BE2C (cell line): ENCODE measurements around the gene DUOXA2. TPM values are rescaled to one million over a fixed set of nuclear protein-coding genes. Genes with fewer than 3 reads are reported as not detected.
A peak's percentile ranks its signal among the peaks of the same experiment; 100 is the strongest.
"Not testable (repeated sequence)": the region's sequence is repeated elsewhere in the genome, so short reads cannot be mapped to it uniquely, and the experiment has no call there.

Source experiments
- DNase-seq: peaks from one replicate; pipeline ENCODE4 v3.0.0-alpha.2; 2020
- H3K27me3 ChIP-seq: fragments of 250-450 bp; sonication (Bioruptor Pico); 2 replicates; pipeline ENCODE4 v1.5.1; 2020; ENCODE audit warnings: mild to moderate bottlenecking
- H3K36me3 ChIP-seq: fragments of 250-450 bp; sonication (Bioruptor Pico); 2 replicates; pipeline ENCODE4 v1.5.1; 2020; ENCODE audit warnings: mild to moderate bottlenecking
- H3K4me1 ChIP-seq: fragments of 250-450 bp; sonication (Bioruptor Pico); 2 replicates; pipeline ENCODE4 v1.5.1; 2020
- H3K4me3 ChIP-seq: 2 replicates; pipeline ENCODE4 v1.5.1; 2011; ENCODE audit warnings: low read depth, low read length
- H3K9me3 ChIP-seq: fragments of 250-450 bp; sonication (Bioruptor Pico); 2 replicates; pipeline ENCODE4 v1.5.1; 2020
- CTCF ChIP-seq: IDR thresholded peaks from 2 replicates; pipeline ENCODE4 v1.5.1; 2012; ENCODE audit warnings: mild to moderate bottlenecking, low read depth, low read length
- polyA plus RNA-seq: library from polyadenylated mRNA; unstranded; fragments of >200 nt; gene quantifications from one replicate; pipeline ENCODE4 v1.2.1, GENCODE V29; 2012; ENCODE audit warnings: low read depth, missing spikeins; ENCODE audit not compliant: insufficient read length, insufficient read depth

DUOXA2 gene
- polyA plus RNA-seq = not detected

GRCh38 chr15:45114076-45114750, at the start of gene DUOXA2, which contains the start of gene DUOX2:
Gene DUOXA2, plus strand, starts transcription at chr15:45114326. Its CDS starts 280 bp downstream, at chr15:45114606.
Gene DUOX2, minus strand, starts transcription at chr15:45114172. Its CDS starts 761 bp downstream, at chr15:45113411.
- H3K36me3 ChIP-seq = no peaks in the 10 kb centered on the region
- no peaks in the 10 kb centered on the region for H3K9me3 ChIP-seq
- H3K27me3 ChIP-seq = peaks cover 42% of the 10 kb centered on the region
- H3K4me3 ChIP-seq = peak within 1 kb of the TSS; percentile 33
- TF ChIP-seq CTCF = no peak
- no peaks in the 10 kb centered on the region; the same call in 1 of the 2 replicates for H3K4me1 ChIP-seq
- DNase-seq = no peak

- DNase-seq = no peak
- TF ChIP-seq CTCF = no peak
- Histone ChIP-seq H3K4me1 (no peaks in the 10 kb centered on the region), H3K36me3 (peaks cover 17% of the 10 kb centered on the region), H3K27me3 (no peaks in the 10 kb centered on the region), H3K9me3 (no peaks in the 10 kb centered on the region), H3K4me3 (no peak overlapping the region)
These were observed 49.7 kb upstream of the DUOXA2 start for GRCh38 chr15:45064386-45064785.

GRCh38 chr15:45069942-45070360, 44.2 kb upstream of the DUOXA2 start:
- H3K4me1 ChIP-seq, H3K9me3 ChIP-seq, DNase-seq, H3K27me3 ChIP-seq, H3K4me3 ChIP-seq: not testable (repeated sequence)
- peaks cover 15% of the 10 kb centered on the region for H3K36me3 ChIP-seq

- H3K9me3 ChIP-seq, H3K4me3 ChIP-seq, H3K36me3 ChIP-seq, DNase-seq, H3K27me3 ChIP-seq, H3K4me1 ChIP-seq: not testable (repeated sequence)
These were observed 40.5 kb upstream of the DUOXA2 start for GRCh38 chr15:45073602-45074001.

GRCh38 chr15:45075440-45076320, 38.4 kb upstream of the DUOXA2 start:
- not testable (repeated sequence) for H3K4me3 ChIP-seq, H3K27me3 ChIP-seq, H3K9me3 ChIP-seq, DNase-seq, H3K36me3 ChIP-seq
- H3K4me1 ChIP-seq = peaks cover 15% of the 10 kb centered on the region

DNA sequence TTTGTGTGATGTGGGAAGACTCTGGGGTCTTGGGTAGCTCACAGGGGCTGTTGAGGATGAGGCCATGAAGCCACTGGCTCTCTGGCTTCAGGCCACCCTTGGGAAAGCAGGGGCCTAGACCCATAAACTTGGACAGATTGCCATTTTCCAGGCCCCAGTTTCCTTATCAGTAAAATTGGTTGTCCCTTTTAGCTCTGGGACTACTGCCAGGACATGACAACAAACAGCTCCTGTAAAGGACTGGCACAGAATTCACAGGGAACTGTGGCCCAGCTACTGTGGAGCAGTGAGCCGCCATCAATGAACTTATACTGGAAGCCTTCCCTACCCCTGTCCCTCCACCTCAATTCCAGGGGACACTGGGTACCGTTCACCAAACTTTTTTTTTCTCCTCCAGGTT, 36.7 kb upstream of the DUOXA2 start:
- H3K9me3 ChIP-seq, H3K4me3 ChIP-seq, H3K27me3 ChIP-seq, H3K36me3 ChIP-seq: not testable (repeated sequence)
- H3K4me1 ChIP-seq = peaks cover 15% of the 10 kb centered on the region
- DNase-seq = peak; percentile 77

DNA sequence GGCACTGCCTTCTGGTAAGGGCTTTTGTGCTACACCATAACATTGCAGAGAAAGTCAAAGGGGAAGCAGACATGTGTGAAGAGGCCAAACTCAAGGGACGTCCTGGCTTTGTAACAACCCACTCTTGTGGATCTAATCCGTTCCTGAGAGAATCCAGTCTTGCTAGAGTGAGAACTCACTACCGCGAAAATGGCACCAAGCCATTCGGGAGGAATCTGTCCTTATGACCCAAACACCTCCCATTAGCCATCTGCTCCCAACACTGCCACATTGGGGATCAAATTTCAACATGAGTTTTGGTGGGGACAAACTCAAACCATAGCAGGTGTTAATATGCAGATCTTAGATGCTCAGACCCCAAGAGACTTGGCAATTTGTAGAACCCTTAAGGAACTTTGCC, 34.9 kb upstream of the DUOXA2 start:
- H3K4me3 ChIP-seq, H3K9me3 ChIP-seq, DNase-seq, H3K36me3 ChIP-seq, H3K27me3 ChIP-seq: not testable (repeated sequence)
- peaks cover 17% of the 10 kb centered on the region for H3K4me1 ChIP-seq

DNA sequence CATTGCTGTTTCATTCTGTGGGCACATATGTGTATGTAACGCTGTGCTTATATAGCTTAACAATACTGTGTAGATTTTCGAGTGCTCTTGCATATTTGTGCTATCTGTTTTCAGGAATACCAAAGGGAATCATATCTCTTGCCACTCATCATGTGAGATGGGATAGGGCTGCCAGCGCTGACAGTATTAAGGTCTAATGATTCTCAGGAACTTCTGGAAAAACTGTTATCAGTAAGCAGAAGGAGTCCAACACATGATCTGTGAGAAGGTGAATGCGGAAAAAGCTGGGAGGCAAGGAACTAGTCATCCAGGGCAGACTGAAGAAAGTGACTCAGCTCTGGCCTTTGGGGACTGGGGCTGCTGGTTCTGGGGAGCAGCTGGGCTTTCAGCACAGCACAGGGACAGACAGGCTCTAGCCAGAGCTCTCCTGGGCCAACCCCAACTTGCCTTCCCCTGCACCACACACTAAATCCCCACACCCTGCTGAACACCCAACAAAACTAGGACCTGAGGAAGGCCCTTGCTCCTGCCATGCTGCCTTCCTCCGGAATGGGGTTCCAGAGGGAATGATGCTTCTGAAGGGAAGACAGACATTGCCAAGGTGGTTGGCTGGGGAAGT, 34.4 kb upstream of the DUOXA2 start:
- H3K4me1 ChIP-seq = peaks cover 17% of the 10 kb centered on the region

DNA sequence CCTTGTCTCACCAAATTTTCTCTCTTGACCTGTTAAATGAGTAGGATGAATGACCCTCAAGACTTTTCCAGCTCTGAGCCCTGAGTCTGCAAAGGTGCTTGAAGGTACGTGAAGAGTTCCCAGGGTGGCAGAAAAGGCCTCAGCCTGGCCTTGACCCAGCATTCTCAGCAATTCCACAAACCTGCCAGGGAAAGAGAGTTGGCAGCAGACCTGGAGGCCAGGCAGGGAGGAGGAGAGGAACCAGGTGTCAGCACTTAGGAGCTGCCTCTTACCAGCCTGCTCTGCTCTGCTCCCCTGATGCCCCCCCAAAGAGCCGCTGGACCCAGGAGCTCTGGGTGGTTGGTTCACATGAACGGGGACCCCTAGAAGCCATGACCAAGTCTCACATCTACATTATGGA, 33.5 kb upstream of the DUOXA2 start:
- not testable (repeated sequence) for H3K4me3 ChIP-seq, DNase-seq, H3K9me3 ChIP-seq, H3K27me3 ChIP-seq, H3K36me3 ChIP-seq
- peaks cover 17% of the 10 kb centered on the region for H3K4me1 ChIP-seq

More for the DNA sequence above, 34.4 kb upstream of the DUOXA2 start:
- DNase-seq, H3K9me3 ChIP-seq, H3K27me3 ChIP-seq, H3K36me3 ChIP-seq, H3K4me3 ChIP-seq: not testable (repeated sequence)

DNA sequence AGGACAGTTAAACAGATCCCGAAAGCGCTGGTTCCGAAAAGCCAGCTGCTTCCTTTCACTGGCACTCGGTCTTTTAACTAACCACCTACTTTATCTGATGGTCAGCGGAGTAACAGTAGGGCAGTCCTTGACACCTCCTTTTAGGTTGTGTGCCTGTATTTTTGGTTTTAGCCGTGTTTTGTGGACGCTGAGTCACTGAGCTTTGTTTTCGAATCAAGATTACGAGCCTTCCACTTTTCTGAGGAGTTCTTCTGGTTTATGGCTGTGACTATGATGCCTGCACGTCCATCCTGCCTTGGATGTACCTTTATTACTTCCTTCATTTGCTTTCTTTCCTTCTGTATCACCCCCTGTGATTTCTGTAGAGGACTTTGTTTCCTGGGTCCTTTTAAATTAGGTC, 31.7 kb upstream of the DUOXA2 start:
- H3K36me3 ChIP-seq, H3K27me3 ChIP-seq, DNase-seq, H3K4me3 ChIP-seq, H3K9me3 ChIP-seq: not testable (repeated sequence)
- H3K4me1 ChIP-seq = peaks cover 17% of the 10 kb centered on the region
